A549 (cell line): ENCODE data around the gene TMEM200A.

Experiments used
- CBX2 ChIP-seq: fragments of 200-600 bp; sonication (generic); IDR thresholded peaks from 2 replicates; pipeline ENCODE4 v1.6.1; 2016; ENCODE audit warnings: low read depth, mild to moderate bottlenecking, borderline replicate concordance
- CHD4 ChIP-seq: fragments of 200-600 bp; sonication (generic); IDR thresholded peaks from 2 replicates; pipeline ENCODE4 v1.6.1; 2016; ENCODE audit warnings: antibody characterized with exemption, mild to moderate bottlenecking, borderline replicate concordance
- CTCF ChIP-seq: fragments of >200 bp; sonication (Bioruptor Twin); formaldehyde crosslinking; IDR thresholded peaks from 3 replicates; pipeline ENCODE4 v1.5.1; 2016
- EP300 ChIP-seq, 2 experiments: fragments of >200 bp; sonication (Bioruptor Twin); formaldehyde crosslinking; IDR thresholded peaks; 2 replicates in 1 of 2; 3 replicates in 1 of 2; pipeline ENCODE4 v1.6.1; 2016 to 2017
- NR3C1 ChIP-seq: fragments of >200 bp; sonication (Bioruptor Twin); formaldehyde crosslinking; IDR thresholded peaks from 3 replicates; pipeline ENCODE4 v1.6.1; 2017
- POLR2AphosphoS2 ChIP-seq: conservative IDR thresholded peaks from 2 replicates; pipeline ENCODE4 v1.6.1; 2012; ENCODE audit warnings: low read length, improper control_type of control experiment, inconsistent platforms
- REST ChIP-seq: fragments of 200-600 bp; sonication (generic); IDR thresholded peaks from 2 replicates; pipeline ENCODE4 v1.6.1; 2016; ENCODE audit warnings: antibody characterized with exemption, mild to moderate bottlenecking, moderate library complexity
- RFX5 ChIP-seq: fragments of 450-650 bp; IDR thresholded peaks from 2 replicates; pipeline ENCODE4 v1.7.1; 2014; ENCODE audit warnings: antibody characterized with exemption, mild to moderate bottlenecking, moderate library complexity
- SREBF2 ChIP-seq: fragments of 450-650 bp; IDR thresholded peaks from 2 replicates; pipeline ENCODE4 v1.6.1; 2014; ENCODE audit warnings: mild to moderate bottlenecking, moderate library complexity

GRCh38 chr6:130355572-130355971 lies 10.2 kb upstream of the TMEM200A start:
- TF ChIP-seq NR3C1 (no peak), CTCF (no peak), RFX5 (no peak), REST (no peak), POLR2AphosphoS2 (no peak), EP300 (IDR thresholded peaks at IDR 0.05) (no peak), CBX2 (no peak), CHD4 (no peak), SREBF2 (no peak)
